ENCODE data around the gene DNM1. TPM values are rescaled to one million over a fixed set of nuclear protein-coding genes. Genes with fewer than 3 reads are reported as not detected.

Gene DNM1
- total and polyA plus RNA-seq, 2 of the 8 experiments (the other 6 are each of a cell fraction or from before 2014, with no cell fraction given), result 34.3 to 62.7 TPM

DNA sequence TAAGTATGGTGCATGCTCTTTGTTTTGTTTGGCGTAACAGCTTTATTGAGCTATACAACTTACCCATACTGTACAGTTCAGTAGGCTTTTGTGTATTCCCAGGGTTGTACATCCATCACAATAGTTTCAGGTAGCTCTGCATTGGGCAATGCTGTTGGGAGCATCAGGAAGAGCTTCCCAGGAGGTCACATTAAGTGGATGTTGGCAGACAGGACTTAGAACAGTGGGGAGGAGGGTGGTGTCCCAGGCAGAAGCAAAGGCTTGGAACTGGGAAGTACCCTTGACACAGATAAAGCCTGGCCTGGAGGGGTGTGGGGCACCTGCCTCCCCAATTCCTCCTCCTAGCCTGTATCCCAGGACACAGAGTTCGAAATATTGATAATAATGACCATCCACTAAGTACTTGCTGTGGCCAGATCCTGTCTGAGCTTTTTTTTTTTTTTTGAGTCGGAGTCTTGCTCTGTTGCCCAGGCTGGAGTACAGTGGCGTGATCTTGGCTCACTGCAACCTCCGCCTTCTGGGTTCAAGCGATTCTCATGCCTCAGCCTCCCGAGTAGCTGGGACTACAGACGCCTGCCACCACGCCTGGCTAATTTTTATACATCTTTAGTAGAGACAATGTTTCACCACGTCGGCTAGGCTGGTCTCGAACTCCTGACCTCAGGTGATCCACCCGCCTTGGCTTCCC lies 41.8 kb upstream of the DNM1 start:
- Histone ChIP-seq H3K23me2 (ENCODE audit: low read depth, low read length) (peaks cover 5% of the 10 kb centered on the region; the same call in 1 of the 2 replicates), H2AFZ (ENCODE audit: low read length) (no peak overlapping the region), H3K23ac (ENCODE audit: insufficient read length) (no peak overlapping the region), H4K5ac (ENCODE audit: insufficient read length, low read depth, low read length) (no peak overlapping the region), H3K79me1 (ENCODE audit: low read depth, low read length) (0 out of 2 replicates have a peak, but pooled peaks cover 8% of the 10 kb centered on the region), H4K91ac (replicated peaks; ENCODE audit: insufficient read length, low read length) (no peak overlapping the region), H2AK5ac (ENCODE audit: low read depth, low read length) (no peak overlapping the region), H3K9me3 (ENCODE audit: insufficient read depth in 2 of 2, low read depth in 1 of 2, low read length in 1 of 2) (no peaks in the 10 kb centered on the region), H3K79me2 (ENCODE audit: control insufficient read depth in 1 of 2, insufficient read depth in 2 of 2, low read length in 2 of 2) (peaks cover 0 to 4% of the 10 kb centered on the region in 2 experiments; a peak in 1 of 4 replicates), H3K14ac (ENCODE audit: insufficient read length) (no peak overlapping the region), H3K18ac (ENCODE audit: extremely low read depth, low read length) (no peak overlapping the region), H3K36me3 (ENCODE audit: control insufficient read depth in 2 of 4, insufficient read depth in 4 of 4, low read length in 3 of 4) (peaks cover 0 to 22% (median 7%) of the 10 kb centered on the region in 4 experiments; a peak in 6 of 8 replicates), H2BK15ac (ENCODE audit: low read length) (no peak overlapping the region), H4K8ac (ENCODE audit: extremely low read depth, insufficient read depth, low read length) (no peak overlapping the region), H2BK5ac (ENCODE audit: low read depth, low read length) (no peak overlapping the region), H3K4me1 (replicated peaks in 1 of 4; ENCODE audit: control insufficient read depth in 3 of 4, insufficient read depth in 4 of 4, low read length in 3 of 4) (peaks cover 0 to 11% (median 1%) of the 10 kb centered on the region in 4 experiments; a peak in 4 of 7 replicates), H2BK120ac (replicated peaks; ENCODE audit: low read depth, low read length) (no peak overlapping the region), H2BK12ac (ENCODE audit: low read depth, low read length) (no peak overlapping the region), H3K27ac (ENCODE audit: low read depth, low read length) (no peak overlapping the region), H4K20me1 (replicated peaks in 1 of 2; ENCODE audit: control insufficient read depth in 1 of 2, insufficient read depth in 2 of 2, low read length in 2 of 2) (peaks cover 0 to 4% of the 10 kb centered on the region in 2 experiments), H3K27me3 (replicated peaks in 1 of 4; ENCODE audit: control insufficient read depth in 3 of 4, extremely low read depth in 1 of 4, insufficient read depth in 3 of 4, low read length in 3 of 4) (no peaks in the 10 kb centered on the region; a peak in 1 of 7 replicates), H3K56ac (replicated peaks; ENCODE audit: insufficient read length, low read depth, low read length) (no peak overlapping the region), H3K4ac (replicated peaks; ENCODE audit: insufficient read length, low read depth, low read length) (no peak overlapping the region), H2BK20ac (ENCODE audit: low read length) (no peak overlapping the region), H3K4me3 (ENCODE audit: extremely low read depth in 1 of 4, insufficient read depth in 2 of 4, low read depth in 3 of 4, low read length in 4 of 4) (peak overlapping the region; percentile 7 to 88 (median 53); a peak in 5 of 8 replicates), H3K4me2 (ENCODE audit: insufficient read depth in 1 of 2, low read depth in 2 of 2, low read length in 2 of 2) (peak overlapping the region; percentile 78 to 95), H3K9ac (replicated peaks in 1 of 4; ENCODE audit: extremely low read depth in 1 of 4, low read depth in 3 of 4, low read length in 3 of 4) (peak overlapping the region in 1 of 4 experiments; percentile 41; a peak in 1 of 7 replicates)
- DNase-seq (ENCODE audit: low read depth in 1 of 2, low spot score in 2 of 2), result no peak
- ChIA-PET POLR2A (ENCODE audit: partially characterized antibody) (interaction anchor here (0.6 to 5.1 kb wide), 17 partner anchors 8 to 93 kb away, joined by 3 to 21 read pairs (median 4); partner anchors contain the start of gene PTGES2), CTCF (ENCODE audit: partially characterized antibody) (interaction anchor here (0.6 to 3.2 kb wide), 5 partner anchors 11 to 143 kb away, joined by 3 to 15 read pairs (median 5); no protein-coding TSS in a partner anchor)
- WGBS, 2 experiments (ENCODE audit: extremely low coverage in 1 of 2, insufficient coverage in 1 of 2, insufficient read length in 1 of 2, insufficient replicate concordance in 2 of 2, low coverage in 1 of 2, low lambda C conversion rate in 2 of 2, missing lambda C conversion rate in 1 of 2), result 93% methylated on average over 11 of the region's 13 CpGs; no CpG with 5 or more reads in 1 of the 2 experiments
- TF ChIP-seq ZNF274 (IDR thresholded peaks at IDR 0.05; ENCODE audit: borderline replicate concordance, extremely low read depth, low read length) (no peak), SP1 (IDR thresholded peaks at IDR 0.05; ENCODE audit: low read depth, low read length) (no peak), FOSL1 (IDR thresholded peaks at IDR 0.05; ENCODE audit: insufficient read depth, low read depth, low read length) (no peak)
- FAIRE-seq, result no peak
